Testis (tissue), 3 donors: ENCODE measurements around the gene ALOXE3. TPM values are rescaled to one million over a fixed set of nuclear protein-coding genes. Genes with fewer than 3 reads are reported as not detected.
A peak's percentile ranks its signal among the peaks of the same experiment; 100 is the strongest.

Experiments used
- DNase-seq: peaks from one replicate; pipeline ENCODE4 v3.0.0-alpha.2; 2019
- H3K27ac ChIP-seq, 2 donors: fragments of 200-600 bp; sonication (generic); one replicate each; pipeline ENCODE4 v1.5.1; 2019
- H3K27me3 ChIP-seq: fragments of 200-600 bp; sonication (generic); one replicate; pipeline ENCODE4 v1.5.1; 2019
- H3K36me3 ChIP-seq: fragments of 200-600 bp; sonication (generic); one replicate; pipeline ENCODE4 v1.5.1; 2017; ENCODE audit warnings: low read depth; ENCODE audit errors: missing control alignments
- H3K4me1 ChIP-seq: fragments of 200-600 bp; sonication (generic); one replicate; pipeline ENCODE4 v1.5.1; 2019
- H3K4me3 ChIP-seq, 2 donors: fragments of 200-600 bp; sonication (generic); one replicate each; pipeline ENCODE4 v1.5.1; 2017 to 2019
- H3K9me3 ChIP-seq: fragments of 200-600 bp; sonication (generic); one replicate; pipeline ENCODE4 v1.5.1; 2017
- CTCF ChIP-seq, 3 experiments: fragments of 450-650 bp in 2 of 3; fragments of 200-600 bp in 1 of 3; sonication (generic) in 1 of 3; IDR thresholded peaks; one replicate each; pipeline ENCODE4 v1.5.1; 2016 to 2019; ENCODE audit warnings: antibody characterized with exemption in 3 of 3, mild to moderate bottlenecking in 2 of 3, moderate library complexity in 1 of 3
- POLR2A ChIP-seq: fragments of 450-650 bp; IDR thresholded peaks from one replicate; pipeline ENCODE4 v1.6.1; 2017; ENCODE audit warnings: antibody characterized with exemption, mild to moderate bottlenecking, moderate library complexity
- WGBS, 2 donors: methylation state at CpG; one replicate each; pipeline ENCODE4 v1.1.5; 2018; 5-methylcytosine and 5-hydroxymethylcytosine counted together
- intact Hi-C: fragments of 100-400 bp; cut with DNase I; formaldehyde crosslinking; loops from one replicate; pipeline ENCODE4 v1.15.1; 2023; ENCODE audit warnings: low total_unique reads
- polyA plus RNA-seq: library from polyadenylated mRNA; stranded (reverse); fragments of 350-450 nt; fragmentation: Illumina TruSeq; extraction: RNeasy Lipid Tissue Mini Kit (QIAGEN cat#74804); gene quantifications from one replicate; pipeline ENCODE4 v1.2.3, GENCODE V29; 2014; ENCODE audit warnings: low read depth, low replicate concordance; ENCODE audit not compliant: insufficient read depth
- total RNA-seq, 2 donors: library from RNA; depleted of rRNA; stranded (reverse); fragments of >200 nt; gene quantifications; one replicate each; pipeline ENCODE4 v1.2.3, GENCODE V29; 2016

ALOXE3 gene
- total and polyA plus RNA-seq, 3 donors from 2014 or later: 2.2 to 4.3 (median 2.7) TPM

GRCh38 chr17:8150194-8151119 is 32.1 kb upstream of the ALOXE3 start:
- no peak for DNase-seq
- WGBS, 2 donors: 43 to 68% methylated on average over 12 to 18 of the region's 18 CpGs
- Histone ChIP-seq H3K9me3 (no peaks in the 10 kb centered on the region), H3K36me3 (no peaks in the 10 kb centered on the region), H3K4me3 (peak overlapping the region; percentile 73 to 99), H3K27ac (peak overlapping the region; percentile 99 to 100), H3K4me1 (peaks cover 37% of the 10 kb centered on the region), H3K27me3 (no peaks in the 10 kb centered on the region)
- TF ChIP-seq CTCF (IDR thresholded peaks at IDR 0.05) (no peak), POLR2A (no peak)
- intact Hi-C loops: loop anchor here (5.0 kb wide), 1 partner anchor 308 kb away; no protein-coding TSS in a partner anchor

- no peak for DNase-seq
- Histone ChIP-seq H3K27me3 (no peaks in the 10 kb centered on the region), H3K36me3 (no peaks in the 10 kb centered on the region), H3K27ac (peak overlapping the region; percentile 99 to 100), H3K4me1 (peaks cover 32% of the 10 kb centered on the region), H3K4me3 (no peak overlapping the region), H3K9me3 (no peaks in the 10 kb centered on the region)
- TF ChIP-seq CTCF (IDR thresholded peaks at IDR 0.05): no peak
- no peak for TF ChIP-seq POLR2A
- intact Hi-C loops: loop anchor here (5.0 kb wide), 1 partner anchor 307 kb away; no protein-coding TSS in a partner anchor
- 93 to 95% methylated on average over 23 to 29 of the region's 29 CpGs for WGBS, 2 donors
These were observed 31.3 kb upstream of the ALOXE3 start for GRCh38 chr17:8149419-8150193.

GRCh38 chr17:8148560-8148959 is 30.2 kb upstream of the ALOXE3 start:
- intact Hi-C loops: no loop called here
- 93 to 94% methylated on average over 9 to 13 of the region's 13 CpGs for WGBS, 2 donors
- H3K36me3 ChIP-seq: no peaks in the 10 kb centered on the region
- no peaks in the 10 kb centered on the region for H3K9me3 ChIP-seq
- DNase-seq: no peak
- no peak overlapping the region for H3K4me3 ChIP-seq
- peaks cover 24% of the 10 kb centered on the region for H3K4me1 ChIP-seq
- H3K27ac ChIP-seq: peak overlapping the region in 1 of 2 donors; percentile 62
- no peaks in the 10 kb centered on the region for H3K27me3 ChIP-seq
- TF ChIP-seq CTCF (IDR thresholded peaks at IDR 0.05) (no peak), POLR2A (no peak)

- 82 to 91% methylated on average over 7 to 13 of the region's 13 CpGs for WGBS, 2 donors
- no peaks in the 10 kb centered on the region for H3K36me3 ChIP-seq
- no peaks in the 10 kb centered on the region for H3K9me3 ChIP-seq
- no peak overlapping the region for H3K4me3 ChIP-seq
- peak overlapping the region; percentile 44 to 62 for H3K27ac ChIP-seq
- TF ChIP-seq POLR2A (no peak), CTCF (IDR thresholded peaks at IDR 0.05) (no peak)
- H3K27me3 ChIP-seq: no peaks in the 10 kb centered on the region
- intact Hi-C loops: no loop called here
- DNase-seq: no peak
- peaks cover 17% of the 10 kb centered on the region for H3K4me1 ChIP-seq
These were observed 29.6 kb upstream of the ALOXE3 start for GRCh38 chr17:8147805-8148404.
